Kidney (tissue), 14 donors: ENCODE results near the gene CHAT. TPM values are rescaled to one million over a fixed set of nuclear protein-coding genes. Genes with fewer than 3 reads are reported as not detected.

Experiments
- DNase-seq, 5 donors: peaks; one replicate each; pipeline ENCODE4 v3.0.0-alpha.2; 2013 to 2020
- FAIRE-seq: peaks from 2 replicates; lab custom pipeline; 2012; peaks lifted over from hg19 to GRCh38; lab: Jason Lieb, UNC
- H3K27ac ChIP-seq, 2 donors: one replicate each; pipeline ENCODE4 v1.7.0; 2013; ENCODE audit warnings: low read depth in 2 of 2, low read length in 2 of 2, inconsistent platforms in 1 of 2
- H3K27me3 ChIP-seq: one replicate; pipeline ENCODE4 v1.7.1; 2013; ENCODE audit warnings: low read length, inconsistent platforms; ENCODE audit not compliant: control insufficient read depth, insufficient read depth
- H3K36me3 ChIP-seq, 3 donors: one replicate each; pipeline versions ENCODE4 v1.7.0 to v1.7.1; 2013; ENCODE audit warnings: low read length in 3 of 3, control low read depth in 1 of 3, inconsistent platforms in 1 of 3; ENCODE audit not compliant: insufficient read depth in 3 of 3, control insufficient read depth in 2 of 3
- H3K4me1 ChIP-seq, 3 donors: one replicate each; pipeline versions ENCODE4 v1.7.0 to v1.7.1; 2013; ENCODE audit warnings: low read length in 3 of 3, inconsistent platforms in 1 of 3, low read depth in 1 of 3; ENCODE audit not compliant: control insufficient read depth in 2 of 3, insufficient read depth in 2 of 3
- H3K4me3 ChIP-seq, 3 donors: one replicate each; pipeline versions ENCODE4 v1.7.0 to v1.8.1; 2013; ENCODE audit warnings: low read length in 3 of 3, control low read depth in 1 of 3, inconsistent platforms in 1 of 3
- H3K9ac ChIP-seq, 3 donors: one replicate each; pipeline versions ENCODE4 v1.7.0 to v1.7.1; 2013; ENCODE audit warnings: low read length in 3 of 3, control low read depth in 1 of 3, inconsistent platforms in 1 of 3
- H3K9me3 ChIP-seq, 3 donors: one replicate each; pipeline versions ENCODE4 v1.7.0 to v1.7.1; 2013; ENCODE audit warnings: low read length in 3 of 3, control low read depth in 1 of 3, inconsistent platforms in 1 of 3; ENCODE audit not compliant: control insufficient read depth in 2 of 3, insufficient read depth in 1 of 3
- intact Hi-C: fragments of 100-400 bp; cut with DNase I; formaldehyde crosslinking; loops from one replicate; pipeline ENCODE4 v1.11.1; 2022
- polyA plus RNA-seq: library from polyadenylated mRNA; stranded (reverse); fragments of 350-450 nt; fragmentation: Illumina TruSeq; extraction: RNeasy Lipid Tissue Mini Kit (QIAGEN cat#74804); gene quantifications from one replicate; pipeline ENCODE4 v1.2.3, GENCODE V29; 2014; ENCODE audit warnings: low read depth, low replicate concordance; ENCODE audit not compliant: insufficient read depth
- total RNA-seq: library from RNA; stranded (reverse); fragmentation: NEBNext Ultra II Directional; extraction: Animal tissue kit (Norgen Biotek cat#: 25700); gene quantifications from one replicate; pipeline ENCODE4 v1.2.1, GENCODE V29; 2021
- TF ChIP-seq, protein P1 (sequence below): IDR thresholded peaks from 3 replicates; pipeline ENCODE4 v1.5.1; 2012; ENCODE audit warnings: mild to moderate bottlenecking, moderate library complexity, borderline replicate concordance; ENCODE audit not compliant: insufficient read depth; ENCODE audit errors: extremely low read depth
- donor health status: control.
- donor health status: control.
- donor health status: control.
- donor health status: control.
- donor health status: control.
- donor health status: DM: yes; HTN: yes; CAD: no.
- donor health status: Normal renal cell carcinoma (clear cell type).

The CHAT gene
- total and polyA plus RNA-seq, 2 donors from 2014 or later = not detected

DNA sequence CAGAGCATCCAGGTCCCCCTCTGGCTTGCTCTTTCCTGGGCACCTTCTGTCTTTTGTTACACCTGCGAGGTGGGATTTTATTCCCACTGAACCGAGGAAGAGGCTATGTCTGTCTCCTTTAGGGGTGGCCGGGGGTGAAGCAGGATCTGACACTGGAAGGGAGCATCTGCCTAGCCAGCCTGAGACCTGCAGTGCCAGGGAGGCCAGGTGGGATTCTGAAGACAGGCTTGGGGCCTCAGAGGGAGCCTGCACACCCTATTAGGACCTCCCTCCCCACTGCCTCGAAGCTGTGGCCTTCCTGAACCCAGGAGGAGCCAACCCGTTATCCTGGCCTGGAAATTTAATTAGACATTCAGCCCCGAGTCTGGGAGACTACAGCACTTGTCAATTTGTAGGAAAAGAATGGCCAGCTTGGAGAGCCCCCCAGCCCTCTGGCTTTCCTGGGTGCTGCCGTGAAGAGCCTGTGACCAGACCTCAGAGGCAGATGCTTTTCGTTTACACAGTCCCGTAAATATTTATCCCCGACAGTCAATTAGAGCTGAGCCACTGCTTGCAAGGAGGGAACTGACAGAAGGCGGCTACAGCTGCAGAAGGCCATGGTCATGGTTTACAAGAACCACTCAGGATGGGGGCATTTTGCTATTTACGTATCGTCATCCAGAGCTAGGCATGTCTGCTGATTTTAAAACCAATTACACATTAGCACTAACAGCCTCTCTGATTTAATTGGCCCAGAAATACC, 19.7 kb downstream of the CHAT start:
- Histone ChIP-seq H3K4me1 (no peaks in the 10 kb centered on the region), H3K9me3 (no peaks in the 10 kb centered on the region), H3K36me3 (no peaks in the 10 kb centered on the region), H3K4me3 (no peak overlapping the region), H3K9ac (no peak overlapping the region), H3K27ac (no peak overlapping the region), H3K27me3 (no peaks in the 10 kb centered on the region)
- TF ChIP-seq, protein P1, sequence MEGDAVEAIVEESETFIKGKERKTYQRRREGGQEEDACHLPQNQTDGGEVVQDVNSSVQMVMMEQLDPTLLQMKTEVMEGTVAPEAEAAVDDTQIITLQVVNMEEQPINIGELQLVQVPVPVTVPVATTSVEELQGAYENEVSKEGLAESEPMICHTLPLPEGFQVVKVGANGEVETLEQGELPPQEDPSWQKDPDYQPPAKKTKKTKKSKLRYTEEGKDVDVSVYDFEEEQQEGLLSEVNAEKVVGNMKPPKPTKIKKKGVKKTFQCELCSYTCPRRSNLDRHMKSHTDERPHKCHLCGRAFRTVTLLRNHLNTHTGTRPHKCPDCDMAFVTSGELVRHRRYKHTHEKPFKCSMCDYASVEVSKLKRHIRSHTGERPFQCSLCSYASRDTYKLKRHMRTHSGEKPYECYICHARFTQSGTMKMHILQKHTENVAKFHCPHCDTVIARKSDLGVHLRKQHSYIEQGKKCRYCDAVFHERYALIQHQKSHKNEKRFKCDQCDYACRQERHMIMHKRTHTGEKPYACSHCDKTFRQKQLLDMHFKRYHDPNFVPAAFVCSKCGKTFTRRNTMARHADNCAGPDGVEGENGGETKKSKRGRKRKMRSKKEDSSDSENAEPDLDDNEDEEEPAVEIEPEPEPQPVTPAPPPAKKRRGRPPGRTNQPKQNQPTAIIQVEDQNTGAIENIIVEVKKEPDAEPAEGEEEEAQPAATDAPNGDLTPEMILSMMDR = no peak
- FAIRE-seq (no peak), DNase-seq (peak in 1 of 5 donors; percentile 26)
- intact Hi-C loops = no loop called here

DNA sequence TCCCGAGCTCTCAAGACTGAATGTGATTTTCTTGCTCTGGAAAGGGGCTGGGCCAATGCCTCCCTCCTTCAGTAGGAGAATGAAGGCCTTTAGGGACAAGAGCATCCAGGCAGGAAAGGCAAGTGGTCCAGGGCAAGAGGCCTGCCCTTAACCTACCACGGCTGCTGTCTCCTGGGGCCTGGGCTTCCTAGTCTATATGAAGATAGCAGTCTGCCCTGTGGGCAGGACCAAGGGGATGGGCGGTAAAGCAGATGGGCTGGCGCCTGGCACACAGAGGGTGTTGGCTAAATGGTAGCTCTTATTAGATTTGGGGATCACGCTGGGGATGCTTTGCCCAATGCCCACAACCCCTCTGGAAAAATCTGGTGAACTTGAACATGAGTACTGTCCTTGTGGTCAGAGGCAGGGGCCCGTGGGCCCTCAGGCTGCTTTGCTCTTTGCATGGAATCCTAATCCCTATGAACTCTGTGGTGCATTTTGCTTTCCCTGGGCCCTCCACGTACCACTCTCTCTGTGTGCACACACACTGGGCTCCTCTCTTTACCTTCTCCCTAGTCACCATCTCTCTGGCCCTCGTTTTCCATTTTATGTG, 20.3 kb downstream of the CHAT start:
- DNase-seq = peak in 1 of 5 donors; percentile 20

DNA sequence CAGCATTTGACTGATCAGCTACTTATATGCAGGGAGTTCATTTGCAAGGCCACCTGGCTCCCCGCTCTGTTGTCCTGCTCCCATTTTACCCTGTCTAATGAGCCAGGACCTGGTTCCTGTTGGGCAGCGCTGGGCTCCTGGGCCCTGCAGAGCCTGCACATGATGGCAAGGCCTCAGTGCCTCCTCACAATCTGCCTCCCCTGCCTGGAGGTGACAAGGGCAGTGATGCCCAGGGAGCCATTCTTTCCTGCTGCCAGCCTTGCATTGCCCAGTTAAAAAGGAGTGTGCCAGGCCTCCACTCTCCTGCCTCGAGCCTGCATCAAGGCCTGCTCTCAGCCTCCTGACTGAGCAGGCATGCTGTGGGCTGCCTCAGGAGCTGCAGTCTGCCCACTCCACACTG, 28.5 kb downstream of the CHAT start:
- TF ChIP-seq, protein P1 = no peak
- peaks cover 2% of the 10 kb centered on the region for H3K27me3 ChIP-seq
- no peaks in the 10 kb centered on the region for H3K4me1 ChIP-seq
- DNase-seq = no peak
- H3K9ac ChIP-seq = no peak overlapping the region
- H3K9me3 ChIP-seq = no peaks in the 10 kb centered on the region
- FAIRE-seq = no peak
- no peak overlapping the region for H3K27ac ChIP-seq
- no peak overlapping the region for H3K4me3 ChIP-seq
- H3K36me3 ChIP-seq = no peaks in the 10 kb centered on the region
- intact Hi-C loops = no loop called here

More for the DNA sequence above, 20.3 kb downstream of the CHAT start:
- H3K36me3 ChIP-seq = no peaks in the 10 kb centered on the region
- intact Hi-C loops = no loop called here
- H3K27me3 ChIP-seq = no peaks in the 10 kb centered on the region
- no peaks in the 10 kb centered on the region for H3K9me3 ChIP-seq
- no peak overlapping the region for H3K9ac ChIP-seq
- FAIRE-seq = no peak
- no peaks in the 10 kb centered on the region for H3K4me1 ChIP-seq
- H3K4me3 ChIP-seq = no peak overlapping the region
- H3K27ac ChIP-seq = no peak overlapping the region
- TF ChIP-seq, protein P1 = no peak
